Ascending aorta (tissue), 2 donors: ENCODE results near the gene TSSK2. TPM values are rescaled to one million over a fixed set of nuclear protein-coding genes. Genes with fewer than 3 reads are reported as not detected.
A peak's percentile ranks its signal among the peaks of the same experiment; 100 is the strongest.

ENCODE experiments used
- DNase-seq, 2 donors: peaks; one replicate each; pipeline ENCODE4 v3.0.0-alpha.2; 2019; ENCODE audit warnings: low spot score in 2 of 2
- H3K27ac ChIP-seq, 2 donors: fragments of 200-600 bp; sonication (generic); one replicate each; pipeline ENCODE4 v1.5.1; 2016 to 2017; ENCODE audit warnings: mild to moderate bottlenecking in 1 of 2
- H3K27me3 ChIP-seq: fragments of 200-600 bp; sonication (generic); one replicate; pipeline ENCODE4 v1.5.1; 2017
- H3K36me3 ChIP-seq, 2 donors: fragments of 200-600 bp; sonication (generic); one replicate each; pipeline ENCODE4 v1.5.1; 2016
- H3K4me1 ChIP-seq, 2 donors: fragments of 200-600 bp; sonication (generic); one replicate each; pipeline ENCODE4 v1.5.1; 2016 to 2017; ENCODE audit warnings: mild to moderate bottlenecking in 1 of 2
- H3K4me3 ChIP-seq, 2 donors: fragments of 200-600 bp; sonication (generic); one replicate each; pipeline ENCODE4 v1.5.1; 2016 to 2017; ENCODE audit warnings: mild to moderate bottlenecking in 1 of 2
- H3K9me3 ChIP-seq, 2 donors: fragments of 200-600 bp; sonication (generic); one replicate each; pipeline ENCODE4 v1.5.1; 2016
- intact Hi-C: fragments of 100-400 bp; cut with DNase I; formaldehyde crosslinking; loops from one replicate; pipeline ENCODE4 v1.15.1; 2023
- total RNA-seq: library from RNA; depleted of rRNA; stranded (reverse); fragments of >200 nt; gene quantifications from one replicate; pipeline ENCODE4 v1.1.0, GENCODE V29; 2016
- TF ChIP-seq, protein P1 (sequence below), 3 experiments: fragments of 200-600 bp in 2 of 3; fragments of 450-650 bp in 1 of 3; sonication (generic) in 2 of 3; IDR thresholded peaks; one replicate each; pipeline ENCODE4 v1.5.1; 2016 to 2019; ENCODE audit warnings: antibody characterized with exemption in 3 of 3, mild to moderate bottlenecking in 1 of 3, moderate library complexity in 1 of 3

TSSK2 gene
- total RNA-seq, 1 donor from 2014 or later = not detected

GRCh38 chr22:19147195-19147780 is 16.2 kb downstream of the TSSK2 start:
- Histone ChIP-seq H3K9me3 (no peaks in the 10 kb centered on the region), H3K4me3 (no peak overlapping the region), H3K4me1 (peaks cover 4 to 15% of the 10 kb centered on the region in 2 donors), H3K27ac (no peak overlapping the region), H3K36me3 (peaks cover 2 to 5% of the 10 kb centered on the region in 2 donors), H3K27me3 (peaks cover 17% of the 10 kb centered on the region)
- DNase-seq = no peak
- TF ChIP-seq, protein P1, sequence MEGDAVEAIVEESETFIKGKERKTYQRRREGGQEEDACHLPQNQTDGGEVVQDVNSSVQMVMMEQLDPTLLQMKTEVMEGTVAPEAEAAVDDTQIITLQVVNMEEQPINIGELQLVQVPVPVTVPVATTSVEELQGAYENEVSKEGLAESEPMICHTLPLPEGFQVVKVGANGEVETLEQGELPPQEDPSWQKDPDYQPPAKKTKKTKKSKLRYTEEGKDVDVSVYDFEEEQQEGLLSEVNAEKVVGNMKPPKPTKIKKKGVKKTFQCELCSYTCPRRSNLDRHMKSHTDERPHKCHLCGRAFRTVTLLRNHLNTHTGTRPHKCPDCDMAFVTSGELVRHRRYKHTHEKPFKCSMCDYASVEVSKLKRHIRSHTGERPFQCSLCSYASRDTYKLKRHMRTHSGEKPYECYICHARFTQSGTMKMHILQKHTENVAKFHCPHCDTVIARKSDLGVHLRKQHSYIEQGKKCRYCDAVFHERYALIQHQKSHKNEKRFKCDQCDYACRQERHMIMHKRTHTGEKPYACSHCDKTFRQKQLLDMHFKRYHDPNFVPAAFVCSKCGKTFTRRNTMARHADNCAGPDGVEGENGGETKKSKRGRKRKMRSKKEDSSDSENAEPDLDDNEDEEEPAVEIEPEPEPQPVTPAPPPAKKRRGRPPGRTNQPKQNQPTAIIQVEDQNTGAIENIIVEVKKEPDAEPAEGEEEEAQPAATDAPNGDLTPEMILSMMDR (IDR thresholded peaks at IDR 0.05) = no peak
- intact Hi-C loops = loop anchor here (10.0 kb wide), 1 partner anchor 568 kb away; the partner anchor contains the start of gene SEPTIN5

DNA sequence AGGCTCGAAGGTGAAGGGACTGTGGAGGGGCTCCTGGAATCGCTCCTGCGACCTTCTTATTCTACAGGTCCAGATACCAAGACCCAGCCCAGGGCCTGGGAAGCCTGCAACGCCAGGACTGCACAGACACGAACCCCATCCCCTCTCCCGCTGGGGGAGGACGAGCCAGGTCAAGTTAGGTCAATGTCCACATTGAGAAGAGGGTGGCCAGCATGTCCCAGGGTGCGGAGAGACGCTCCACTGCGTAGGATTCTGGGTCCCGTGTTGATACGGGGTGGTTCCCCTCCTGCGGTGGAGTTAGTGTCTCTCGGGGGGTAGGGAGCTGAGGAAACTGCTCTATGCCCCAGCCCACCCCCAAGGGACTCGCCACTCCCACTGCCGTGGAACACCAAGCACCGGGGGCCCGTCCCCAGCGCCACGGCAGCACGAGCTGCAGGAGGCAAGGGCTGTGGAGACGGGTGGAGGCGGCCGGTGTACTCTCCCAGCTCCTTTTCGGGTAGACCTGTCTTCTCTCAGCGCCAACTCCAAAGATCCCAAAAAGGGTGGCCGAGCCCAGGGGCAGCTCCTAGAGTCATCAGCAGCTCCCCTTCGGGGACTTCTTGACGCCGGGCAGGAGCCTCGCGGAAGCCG is 17.4 kb downstream of the TSSK2 start:
- Histone ChIP-seq H3K4me3 (peak overlapping the region in 1 of 2 donors; percentile 58), H3K9me3 (no peaks in the 10 kb centered on the region), H3K27me3 (peaks cover 17% of the 10 kb centered on the region), H3K27ac (no peak overlapping the region), H3K36me3 (no peaks in the 10 kb centered on the region), H3K4me1 (peaks cover 4 to 9% of the 10 kb centered on the region in 2 donors)
- intact Hi-C loops = loop anchor here (10.0 kb wide), 1 partner anchor 566 kb away; the partner anchor contains the start of gene SEPTIN5
- TF ChIP-seq, protein P1 (IDR thresholded peaks at IDR 0.05) = no peak
- DNase-seq = no peak

DNA sequence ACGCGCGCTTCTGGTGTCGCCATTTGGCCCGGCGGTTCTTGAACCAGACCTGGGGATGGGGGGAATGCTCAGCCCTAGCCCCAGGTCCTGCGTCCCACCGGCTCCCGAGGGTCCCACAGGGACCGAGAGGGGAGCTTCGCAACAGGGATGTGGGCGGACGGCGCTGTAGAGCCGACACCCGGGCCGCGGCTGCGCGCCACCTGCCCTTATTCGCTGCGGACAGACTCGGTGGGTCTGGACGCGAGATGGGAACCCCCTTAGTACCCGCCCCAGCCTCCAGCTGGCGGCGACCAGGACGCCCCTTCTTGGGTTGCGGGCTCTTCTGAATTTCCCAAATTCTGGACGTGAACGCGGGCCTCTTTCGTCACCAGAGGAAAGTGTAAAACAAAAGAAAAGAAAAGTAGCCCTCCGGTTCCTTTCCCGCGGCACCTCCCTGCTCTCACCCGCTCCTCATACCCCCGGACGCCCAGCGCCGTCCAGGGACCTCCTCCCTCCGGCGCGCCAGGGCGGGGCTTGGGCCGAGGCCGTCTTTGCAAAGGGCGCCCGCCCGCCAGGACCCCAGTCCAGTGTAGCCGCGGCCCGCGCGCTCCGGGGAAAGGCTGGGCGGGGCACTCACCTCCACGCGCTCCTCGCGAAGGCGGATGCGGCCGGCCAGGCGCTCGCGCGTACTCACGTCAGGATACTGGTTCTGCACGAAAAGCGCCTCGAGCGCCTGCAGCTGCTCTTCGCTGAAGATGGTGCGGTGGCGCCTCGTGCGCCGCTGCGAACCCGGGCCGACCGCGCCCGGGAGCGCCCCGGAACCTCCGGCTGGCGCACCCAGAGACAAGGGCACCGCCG is 18.2 kb downstream of the TSSK2 start:
- no peaks in the 10 kb centered on the region for H3K9me3 ChIP-seq
- peak overlapping the region; percentile 47 to 58 for H3K4me3 ChIP-seq
- intact Hi-C loops = loop anchor here (10.0 kb wide), 1 partner anchor 566 kb away; the partner anchor contains the start of gene SEPTIN5
- peaks cover 4 to 6% of the 10 kb centered on the region in 2 donors for H3K4me1 ChIP-seq
- DNase-seq = no peak
- H3K27me3 ChIP-seq = peaks cover 17% of the 10 kb centered on the region
- TF ChIP-seq, protein P1 (IDR thresholded peaks at IDR 0.05) = no peak
- H3K36me3 ChIP-seq = no peaks in the 10 kb centered on the region
- H3K27ac ChIP-seq = no peak overlapping the region

DNA sequence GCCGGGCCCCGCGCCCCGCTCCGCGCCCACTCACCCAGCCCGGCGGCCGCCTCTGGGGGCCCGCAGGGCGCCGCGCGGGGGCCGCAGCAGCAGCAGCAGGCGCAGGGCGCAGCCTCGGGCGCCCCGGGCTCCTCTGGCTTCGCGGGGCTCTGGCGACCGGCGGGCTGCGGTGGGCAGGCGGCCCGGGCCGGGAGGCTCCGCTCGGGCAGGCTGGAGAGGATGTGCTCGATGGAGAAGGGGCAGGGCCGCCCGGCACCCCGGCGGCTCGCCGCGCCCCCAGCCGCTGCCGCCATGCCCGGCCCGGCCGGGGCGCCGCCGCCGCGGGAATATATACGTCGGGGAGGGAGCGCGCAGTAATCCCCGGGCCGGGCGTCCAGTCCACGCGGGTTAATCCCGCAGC is 18.9 kb downstream of the TSSK2 start, which contains the start of gene GSC2:
Gene GSC2 (minus strand): TSS at position 302 of the 400 bp plus-strand sequence. CDS start 9 bp downstream, at position 293.
- H3K4me3 ChIP-seq = peak within 1 kb of the TSS; percentile 47 to 58
- no peaks in the 10 kb centered on the region for H3K36me3 ChIP-seq
- intact Hi-C loops = loop anchor here (10.0 kb wide), 1 partner anchor 565 kb away; the partner anchor contains the start of gene SEPTIN5
- H3K4me1 ChIP-seq = peaks cover 4 to 6% of the 10 kb centered on the region in 2 donors
- no peak within 1 kb of the TSS for H3K27ac ChIP-seq
- no peaks in the 10 kb centered on the region for H3K9me3 ChIP-seq
- DNase-seq = no peak
- TF ChIP-seq, protein P1 (IDR thresholded peaks at IDR 0.05) = no peak
- H3K27me3 ChIP-seq = peaks cover 17% of the 10 kb centered on the region

DNA sequence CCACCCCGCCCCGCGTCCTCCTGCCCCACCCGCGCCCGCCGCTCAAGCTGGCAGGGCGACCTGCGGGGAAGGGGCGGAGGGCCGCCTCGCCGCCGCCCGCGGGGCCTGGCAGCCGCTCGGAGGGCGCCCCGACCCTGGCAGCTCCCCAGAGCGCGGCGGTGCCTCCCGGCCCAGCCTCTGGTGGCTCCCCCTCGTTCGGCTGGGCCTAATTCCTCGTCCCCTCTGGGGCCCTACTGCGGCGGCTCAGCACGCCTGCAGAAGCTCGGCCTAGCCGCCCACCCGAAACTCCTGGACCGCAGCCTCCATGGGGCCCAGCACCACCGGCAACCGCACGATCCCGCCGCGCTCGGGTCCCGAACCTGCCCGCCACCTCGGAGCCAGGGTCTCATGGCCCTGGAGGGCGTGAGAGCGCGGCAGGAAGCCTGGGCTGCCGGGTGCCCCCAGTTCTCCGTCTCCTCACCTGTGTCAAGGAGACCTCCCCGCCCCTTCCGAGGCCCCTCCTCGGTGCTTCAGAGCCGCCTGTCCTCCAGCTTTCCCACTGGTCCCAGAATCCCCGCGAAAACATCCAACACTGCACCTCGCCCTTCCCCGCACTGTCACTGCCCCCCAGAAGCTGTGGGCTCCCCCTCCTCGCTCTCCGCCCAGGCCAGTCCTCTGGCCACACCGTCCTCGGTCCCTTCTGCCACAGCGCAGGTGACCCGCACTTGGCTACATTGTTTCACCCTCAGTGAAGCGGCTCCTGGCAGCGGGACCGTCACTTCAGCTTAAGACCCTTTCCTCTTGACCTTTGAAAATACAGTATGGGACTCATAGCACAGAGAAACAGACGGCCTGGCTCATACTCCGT is 19.6 kb downstream of the TSSK2 start:
- H3K36me3 ChIP-seq = no peaks in the 10 kb centered on the region
- peaks cover 17% of the 10 kb centered on the region for H3K27me3 ChIP-seq
- H3K9me3 ChIP-seq = no peaks in the 10 kb centered on the region
- H3K27ac ChIP-seq = no peak overlapping the region
- DNase-seq = no peak
- H3K4me3 ChIP-seq = no peak overlapping the region
- TF ChIP-seq, protein P1 (IDR thresholded peaks at IDR 0.05) = no peak
- H3K4me1 ChIP-seq = peaks cover 4 to 6% of the 10 kb centered on the region in 2 donors
- intact Hi-C loops = no loop called here
